DND-41 (cell line): ENCODE measurements around the gene RNPEPL1.

Source experiments
- CTCF ChIP-seq: IDR thresholded peaks from 2 replicates; pipeline ENCODE4 v1.5.1; 2012; ENCODE audit warnings: borderline replicate concordance, low read length, moderate library complexity, mild to moderate bottlenecking; ENCODE audit not compliant: poor library complexity, severe bottlenecking; ENCODE audit errors: extremely low read depth
- EZH2 ChIP-seq: IDR thresholded peaks from 3 replicates; pipeline ENCODE4 v1.6.1; 2012; ENCODE audit warnings: borderline replicate concordance, low read depth, mild to moderate bottlenecking, moderate library complexity, low read length, inconsistent platforms; ENCODE audit not compliant: severe bottlenecking

- TF ChIP-seq CTCF (no peak), EZH2 (no peak)
Observed at GRCh38 chr2:240578110-240578450, 9.8 kb downstream of the RNPEPL1 start.
